GM23338 (cell line): ENCODE measurements around the gene KIRREL3. TPM values are rescaled to one million over a fixed set of nuclear protein-coding genes. Genes with fewer than 3 reads are reported as not detected.

Source experiments
- CREB1 ChIP-seq: fragments of 250-450 bp; sonication (Bioruptor Pico); IDR thresholded peaks from 2 replicates; pipeline ENCODE4 v1.5.0; 2020; ENCODE audit warnings: low read depth, mild to moderate bottlenecking, moderate library complexity
- CTCF ChIP-seq, 2 experiments: fragments of 200-600 bp in 1 of 2; sonication (generic) in 1 of 2; conservative IDR thresholded peaks; 2 replicates each; pipeline versions ENCODE4 v1.5.1 to v1.6.1; 2016 to 2017; ENCODE audit warnings: antibody characterized with exemption in 2 of 2, low read depth in 2 of 2, mild to moderate bottlenecking in 2 of 2, moderate library complexity in 1 of 2
- EZH2 ChIP-seq: fragments of 200-600 bp; sonication (generic); IDR thresholded peaks from one replicate; pipeline ENCODE4 v1.8.0; 2017; ENCODE audit warnings: antibody characterized with exemption, mild to moderate bottlenecking, low read depth; ENCODE audit not compliant: unreplicated experiment
- EZH2phosphoT487 ChIP-seq: fragments of 200-600 bp; sonication (generic); IDR thresholded peaks from one replicate; pipeline ENCODE4 v1.8.1; 2018; ENCODE audit warnings: antibody characterized with exemption; ENCODE audit not compliant: unreplicated experiment
- NANOG ChIP-seq: IDR thresholded peaks from 2 replicates; pipeline ENCODE4 v1.6.1; 2016; ENCODE audit warnings: antibody characterized with exemption, borderline replicate concordance
- POLR2AphosphoS5 ChIP-seq: IDR thresholded peaks from 2 replicates; pipeline ENCODE4 v1.6.1; 2016; ENCODE audit warnings: antibody characterized with exemption, low read depth
- STAT1 ChIP-seq: IDR thresholded peaks from one replicate; pipeline ENCODE4 v1.6.1; 2016; ENCODE audit warnings: antibody characterized with exemption; ENCODE audit not compliant: unreplicated experiment
- ZNF114 ChIP-seq: fragments of 250-450 bp; sonication (Bioruptor Pico); IDR thresholded peaks from 2 replicates; pipeline ENCODE4 v1.5.0; 2020; ENCODE audit warnings: mild to moderate bottlenecking, moderate library complexity
- ZNF331 ChIP-seq: fragments of 250-450 bp; sonication (Bioruptor Pico); IDR thresholded peaks from 2 replicates; pipeline ENCODE4 v1.5.0; 2020; ENCODE audit warnings: low read depth, mild to moderate bottlenecking, moderate library complexity
- ZNF462 ChIP-seq: fragments of 250-450 bp; sonication (Bioruptor Pico); IDR thresholded peaks from 2 replicates; pipeline ENCODE4 v1.5.0; 2020; ENCODE audit warnings: mild to moderate bottlenecking, moderate library complexity
- polyA plus RNA-seq: library from polyadenylated mRNA; unstranded; fragments of >200 nt; fragmentation: Nextera tagmentation; extraction: Ambion mirVana; gene quantifications from 2 replicates; pipeline ENCODE4 v1.2.1, GENCODE V29; 2016
- total RNA-seq: library from RNA; depleted of rRNA; stranded (reverse); fragments of >200 nt; shearing (Covaris generic); gene quantifications from 2 replicates; pipeline ENCODE4 v1.2.3, GENCODE V29; 2014

The KIRREL3 gene
- total and polyA plus RNA-seq, 2 experiments from 2014 or later = 0.13 to 1.5 TPM

GRCh38 chr11:126421271-126421671 lies 579.3 kb downstream of the KIRREL3 start (continued):
- TF ChIP-seq ZNF462 (CRISPR knock-in tag) (no peak), NANOG (no peak), CTCF (conservative IDR thresholded peaks at IDR 0.05; ENCODE audit: low read depth in 2 of 2) (no peak), ZNF331 (CRISPR knock-in tag) (no peak), ZNF114 (CRISPR knock-in tag) (no peak), CREB1 (no peak), EZH2 (no peak), POLR2AphosphoS5 (no peak), EZH2phosphoT487 (no peak), STAT1 (no peak)
